A549 (cell line): Measurements from ENCODE around the gene GRID1. TPM values are rescaled to one million over a fixed set of nuclear protein-coding genes. Genes with fewer than 3 reads are reported as not detected.

ENCODE experiments used
- ATAC-seq, 2 experiments: fragments of 200-7000 bp in 1 of 2; fragments of >200 bp in 1 of 2; cut with Nextera tagmentation in 1 of 2; cut with Tn5 transposase in 1 of 2; 3 replicates each; pipeline versions ENCODE4 v1.8.0 to v1.9.1; 2018 to 2020; ENCODE audit warnings: mild to moderate bottlenecking in 1 of 2, moderate library complexity in 1 of 2
- CTCF ChIA-PET: fragments of 300-600 bp; sonication (Branson Sonifier 250); formaldehyde crosslinking; extraction: SDS; loops from one replicate; lab custom pipeline; 2021; ENCODE audit warnings: antibody characterized with exemption, inconsistent platforms; lab: Yijun Ruan, JAX
- POLR2A ChIA-PET: fragments of 350-600 bp; formaldehyde crosslinking; extraction: SDS; loops from one replicate; lab custom pipeline; 2021; ENCODE audit warnings: antibody characterized with exemption, inconsistent platforms; lab: Yijun Ruan, JAX
- DNase-seq, 2 experiments: peaks; one replicate each; pipeline versions ENCODE4 v3.0.0 to v3.0.0-alpha.2; 2011 to 2016; ENCODE audit warnings: low read depth in 1 of 2, low spot score in 1 of 2
- FAIRE-seq: peaks from 2 replicates; lab custom pipeline; 2011; peaks lifted over from hg19 to GRCh38; lab: Jason Lieb, UNC
- H3K27ac ChIP-seq, 2 experiments: fragments of >200 bp; sonication (Bioruptor Twin); formaldehyde crosslinking; 3 replicates each; pipeline ENCODE4 v1.5.1; 2016 to 2017
- H3K4me1 ChIP-seq: fragments of >200 bp; sonication (Bioruptor Twin); formaldehyde crosslinking; 3 replicates; pipeline ENCODE4 v1.6.1; 2016
- H3K4me2 ChIP-seq: fragments of >200 bp; sonication (Bioruptor Twin); formaldehyde crosslinking; 3 replicates; pipeline ENCODE4 v1.6.1; 2016
- H3K4me3 ChIP-seq: fragments of >200 bp; sonication (Bioruptor Twin); formaldehyde crosslinking; 3 replicates; pipeline ENCODE4 v1.5.1; 2016
- H3K9me3 ChIP-seq: fragments of >200 bp; sonication (Bioruptor Twin); formaldehyde crosslinking; 3 replicates; pipeline ENCODE4 v1.6.1; 2016
- BCL3 ChIP-seq: fragments of >200 bp; sonication (Bioruptor Twin); formaldehyde crosslinking; IDR thresholded peaks from 3 replicates; pipeline ENCODE4 v1.6.1; 2016
- BHLHE40 ChIP-seq: IDR thresholded peaks from 2 replicates; pipeline ENCODE4 v1.6.1; 2012; ENCODE audit warnings: low read depth, low read length, inconsistent platforms
- CBX2 ChIP-seq: fragments of 200-600 bp; sonication (generic); IDR thresholded peaks from 2 replicates; pipeline ENCODE4 v1.6.1; 2016; ENCODE audit warnings: low read depth, mild to moderate bottlenecking, borderline replicate concordance
- CBX8 ChIP-seq: fragments of 200-600 bp; sonication (generic); IDR thresholded peaks from 2 replicates; pipeline ENCODE4 v1.6.1; 2016
- CEBPB ChIP-seq, 2 experiments: fragments of >200 bp in 1 of 2; sonication (Bioruptor Twin) in 1 of 2; formaldehyde crosslinking in 1 of 2; IDR thresholded peaks; 2 replicates each; pipeline ENCODE4 v1.6.1; 2012 to 2016
- CHD2 ChIP-seq: fragments of 150-350 bp; IDR thresholded peaks from 2 replicates; pipeline ENCODE4 v1.6.1; 2014; ENCODE audit warnings: low read length; ENCODE audit not compliant: partially characterized antibody
- CTCF ChIP-seq: fragments of >200 bp; sonication (Bioruptor Twin); formaldehyde crosslinking; IDR thresholded peaks from 3 replicates; pipeline ENCODE4 v1.5.1; 2016
- E2F6 ChIP-seq: IDR thresholded peaks from 2 replicates; pipeline ENCODE4 v1.6.1; 2012; ENCODE audit warnings: low read depth, borderline replicate concordance
- EHMT2 ChIP-seq: fragments of 200-600 bp; sonication (generic); IDR thresholded peaks from 2 replicates; pipeline ENCODE4 v1.6.1; 2016; ENCODE audit warnings: antibody characterized with exemption, low read depth, mild to moderate bottlenecking, moderate library complexity
- FOSB ChIP-seq: fragments of 250-450 bp; sonication (Bioruptor Pico); IDR thresholded peaks from 2 replicates; pipeline ENCODE4 v1.5.0; 2020; ENCODE audit warnings: mild to moderate bottlenecking, moderate library complexity
- FOXS1 ChIP-seq: fragments of 250-450 bp; sonication (Bioruptor Pico); IDR thresholded peaks from 2 replicates; pipeline ENCODE4 v1.5.0; 2020; ENCODE audit warnings: mild to moderate bottlenecking, moderate library complexity
- GATA3 ChIP-seq: IDR thresholded peaks from 2 replicates; pipeline ENCODE4 v1.6.1; 2012; ENCODE audit warnings: borderline replicate concordance
- HES2 ChIP-seq: fragments of >200 bp; sonication (Bioruptor Twin); formaldehyde crosslinking; IDR thresholded peaks from 2 replicates; pipeline ENCODE4 v1.6.1; 2016
- HEYL ChIP-seq: fragments of 250-450 bp; sonication (Bioruptor Pico); IDR thresholded peaks from 2 replicates; pipeline ENCODE4 v1.8.0; 2021; ENCODE audit warnings: mild to moderate bottlenecking, moderate library complexity
- JUNB ChIP-seq: fragments of >200 bp; sonication (Bioruptor Twin); formaldehyde crosslinking; IDR thresholded peaks from 2 replicates; pipeline ENCODE4 v1.6.1; 2016
- KDM1A ChIP-seq: fragments of 200-600 bp; sonication (generic); IDR thresholded peaks from 2 replicates; pipeline ENCODE4 v1.6.1; 2016; ENCODE audit warnings: low read depth, mild to moderate bottlenecking
- MAZ ChIP-seq: fragments of 150-350 bp; IDR thresholded peaks from 2 replicates; pipeline ENCODE4 v1.6.1; 2014; ENCODE audit warnings: antibody characterized with exemption, low read depth, low read length, borderline replicate concordance
- NPAS2 ChIP-seq: fragments of 250-450 bp; sonication (Bioruptor Pico); IDR thresholded peaks from 2 replicates; pipeline ENCODE4 v1.8.0; 2022; ENCODE audit warnings: mild to moderate bottlenecking, moderate library complexity, borderline replicate concordance
- PHF8 ChIP-seq: fragments of 200-600 bp; sonication (generic); IDR thresholded peaks from 2 replicates; pipeline ENCODE4 v1.6.1; 2016; ENCODE audit warnings: low read depth, mild to moderate bottlenecking, antibody characterized with exemption, moderate library complexity, borderline replicate concordance
- POLR2AphosphoS2 ChIP-seq: conservative IDR thresholded peaks from 2 replicates; pipeline ENCODE4 v1.6.1; 2012; ENCODE audit warnings: low read length, improper control_type of control experiment, inconsistent platforms
- RARB ChIP-seq: fragments of 250-450 bp; sonication (Bioruptor Pico); IDR thresholded peaks from 2 replicates; pipeline ENCODE4 v1.8.0; 2021; ENCODE audit warnings: mild to moderate bottlenecking, moderate library complexity
- TP53 ChIP-seq: fragments of 250-450 bp; sonication (Bioruptor Pico); IDR thresholded peaks from 2 replicates; pipeline ENCODE4 v1.5.0; 2021; ENCODE audit warnings: mild to moderate bottlenecking, moderate library complexity
- USF2 ChIP-seq: fragments of 450-650 bp; IDR thresholded peaks from 2 replicates; pipeline ENCODE4 v1.6.1; 2014; ENCODE audit warnings: antibody characterized with exemption
- WGBS: methylation state at CpG from one replicate; pipeline ENCODE4 v1.1.6; 2017; ENCODE audit errors: missing lambda C conversion rate; 5-methylcytosine and 5-hydroxymethylcytosine counted together
- polyA plus RNA-seq, 4 experiments: library from polyadenylated mRNA; depleted of rRNA in 3 of 4; stranded (reverse); fragments of >200 nt; fragmentation: RNase III in 1 of 4; extraction: RNeasy Plus Mini Kit Qiagen cat#74134 plus additional on column Dnase treatment in 1 of 4; gene quantifications; 2 replicates in 3 of 4; 3 replicates in 1 of 4; pipeline ENCODE4 v1.2.3, GENCODE V29; 2011 to 2017

GRID1 gene
- polyA plus RNA-seq, 2 of the 4 experiments (the other 2 are of a cell fraction) = 0.14 to 0.30 TPM

- ATAC-seq = peak; percentile 19 to 28; a peak in 1 of 6 replicates
- TF ChIP-seq CTCF = no peak
- no peak for TF ChIP-seq NPAS2 (CRISPR knock-in tag)
- Histone ChIP-seq H3K9me3 (0 out of 3 replicates have a peak, but pooled peaks cover 3% of the 10 kb centered on the region), H3K27ac (no peak overlapping the region), H3K4me1 (no peaks in the 10 kb centered on the region), H3K4me2 (no peak overlapping the region), H3K4me3 (no peak overlapping the region)
- DNase-seq = no peak
- WGBS = 64% methylated on average over 11 of the region's 12 CpGs
- CTCF ChIA-PET = no interaction called here
- FAIRE-seq = no peak
- POLR2A ChIA-PET = no interaction called here
These were observed 99.1 kb downstream of the GRID1 start for GRCh38 chr10:86267286-86268195.

- no peak for DNase-seq
- H3K4me3 ChIP-seq = no peak overlapping the region
- no peaks in the 10 kb centered on the region for H3K4me1 ChIP-seq
- 0 out of 3 replicates have a peak, but pooled peaks cover 3% of the 10 kb centered on the region for H3K9me3 ChIP-seq
- no peak overlapping the region for H3K4me2 ChIP-seq
- H3K27ac ChIP-seq = no peak overlapping the region
- FAIRE-seq = no peak
- POLR2A ChIA-PET = no interaction called here
- TF ChIP-seq CEBPB (IDR thresholded peaks at IDR 0.05) (no peak), HEYL (CRISPR knock-in tag) (no peak), CBX8 (no peak), BCL3 (no peak), GATA3 (no peak), CHD2 (no peak), USF2 (no peak), JUNB (no peak), E2F6 (no peak), FOSB (CRISPR knock-in tag) (no peak)
- CTCF ChIA-PET = no interaction called here
- 82% methylated on average over 7 of the region's 7 CpGs for WGBS
- no peak for ATAC-seq
These were observed 100.0 kb downstream of the GRID1 start for GRCh38 chr10:86266446-86267242.

GRCh38 chr10:86265895-86266259 lies 100.7 kb downstream of the GRID1 start:
- WGBS = 59% methylated on average over 3 of the region's 3 CpGs
- Histone ChIP-seq H3K4me3 (no peak overlapping the region), H3K9me3 (0 out of 3 replicates have a peak, but pooled peaks cover under 1% of the 10 kb centered on the region), H3K4me2 (no peak overlapping the region), H3K4me1 (no peaks in the 10 kb centered on the region), H3K27ac (no peak overlapping the region)
- FAIRE-seq (no peak), DNase-seq (no peak), ATAC-seq (no peak)
- POLR2A ChIA-PET = no interaction called here
- CTCF ChIA-PET = no interaction called here
- TF ChIP-seq KDM1A = no peak
- TF ChIP-seq EHMT2 = no peak
- TF ChIP-seq HES2 = no peak
- TF ChIP-seq CBX2 = no peak
- no peak for TF ChIP-seq USF2
- no peak for TF ChIP-seq TP53 (CRISPR knock-in tag)
- TF ChIP-seq FOXS1 = no peak
- TF ChIP-seq POLR2AphosphoS2 = no peak
- TF ChIP-seq MAZ = no peak
- no peak for TF ChIP-seq PHF8
- no peak for TF ChIP-seq CHD2
- no peak for TF ChIP-seq RARB (CRISPR knock-in tag)
- no peak for TF ChIP-seq BHLHE40
- no peak for TF ChIP-seq NPAS2 (CRISPR knock-in tag)
